ENCODE data around the gene TH.

GRCh38 chr11:2189938-2190656 is 18.5 kb upstream of the TH start:
- TF ChIP-seq POLR2A (IDR thresholded peaks at IDR 0.05; ENCODE audit: extremely low read depth, insufficient read length) (no peak), CTCF (IDR thresholded peaks at IDR 0.05; ENCODE audit: low read depth, low read length) (no peak), MYC (IDR thresholded peaks at IDR 0.05; ENCODE audit: low read depth, low read length) (no peak)

All from NB4 (cell line).